HCT116 (cell line): ENCODE measurements around the gene LCE6A.

Experiments used
- ELF1 ChIP-seq: IDR thresholded peaks from 2 replicates; pipeline ENCODE4 v1.6.1; 2012; ENCODE audit warnings: low read depth, borderline replicate concordance
- EZH2phosphoT487 ChIP-seq: fragments of 200-600 bp; IDR thresholded peaks from 2 replicates; pipeline ENCODE4 v1.6.1; 2018; ENCODE audit warnings: antibody characterized with exemption, borderline replicate concordance
- POLR2A ChIP-seq: IDR thresholded peaks from 2 replicates; pipeline ENCODE4 v1.7.0; 2011; ENCODE audit warnings: borderline replicate concordance; ENCODE audit not compliant: insufficient read depth, insufficient read length; ENCODE audit errors: extremely low read depth
- SP1 ChIP-seq: IDR thresholded peaks from 2 replicates; pipeline ENCODE4 v1.6.1; 2012; ENCODE audit warnings: low read depth
- TF ChIP-seq, protein P1 (sequence below), 3 experiments: fragments of 200-600 bp in 1 of 3; sonication (generic) in 1 of 3; IDR thresholded peaks in 2 of 3; conservative IDR thresholded peaks in 1 of 3; 2 replicates each; pipeline ENCODE4 v1.5.1; 2012 to 2017; ENCODE audit warnings: low read depth in 2 of 3, low read length in 2 of 3, antibody characterized with exemption in 1 of 3, borderline replicate concordance in 1 of 3, control low read depth in 1 of 3, mild to moderate bottlenecking in 1 of 3, mixed read lengths in 1 of 3, mixed run types in 1 of 3, moderate library complexity in 1 of 3; ENCODE audit not compliant: insufficient read depth in 1 of 3
- TF ChIP-seq, protein P2 (sequence below): IDR thresholded peaks from 2 replicates; pipeline ENCODE4 v1.6.1; 2012

DNA sequence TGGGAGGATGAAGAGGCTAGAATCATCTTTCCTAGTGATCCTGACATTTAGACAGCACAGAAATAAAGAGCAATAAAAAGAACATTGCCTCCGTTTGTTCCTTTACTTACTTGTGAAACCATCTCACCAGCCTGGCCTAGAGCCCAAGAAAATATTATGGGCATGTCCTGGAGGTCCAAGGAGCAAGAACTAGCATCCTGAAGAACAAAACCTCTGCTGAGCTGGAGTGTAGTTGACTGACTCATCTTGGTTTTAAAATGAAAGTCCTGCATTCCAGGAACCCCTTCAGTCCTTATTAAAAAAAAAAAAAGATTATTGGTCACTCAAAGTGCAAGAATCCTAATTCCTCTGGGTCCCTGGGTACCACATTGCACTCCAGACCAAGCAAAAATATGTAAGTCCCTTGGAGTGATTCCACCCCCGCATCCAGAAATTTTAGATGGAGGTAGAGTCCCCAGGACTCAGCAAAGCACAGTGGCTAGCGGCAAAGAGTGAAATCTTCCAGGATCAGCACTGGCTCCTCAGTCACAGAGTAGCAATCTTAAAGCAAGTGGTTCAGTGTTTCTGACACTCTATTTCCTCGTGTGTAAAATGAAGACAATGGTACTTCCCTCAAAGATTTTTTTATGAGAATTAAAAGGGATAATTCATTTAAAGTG, 42.4 kb downstream of the LCE6A start:
- TF ChIP-seq ELF1 = no peak
- no peak for TF ChIP-seq POLR2A
- TF ChIP-seq, protein P1, sequence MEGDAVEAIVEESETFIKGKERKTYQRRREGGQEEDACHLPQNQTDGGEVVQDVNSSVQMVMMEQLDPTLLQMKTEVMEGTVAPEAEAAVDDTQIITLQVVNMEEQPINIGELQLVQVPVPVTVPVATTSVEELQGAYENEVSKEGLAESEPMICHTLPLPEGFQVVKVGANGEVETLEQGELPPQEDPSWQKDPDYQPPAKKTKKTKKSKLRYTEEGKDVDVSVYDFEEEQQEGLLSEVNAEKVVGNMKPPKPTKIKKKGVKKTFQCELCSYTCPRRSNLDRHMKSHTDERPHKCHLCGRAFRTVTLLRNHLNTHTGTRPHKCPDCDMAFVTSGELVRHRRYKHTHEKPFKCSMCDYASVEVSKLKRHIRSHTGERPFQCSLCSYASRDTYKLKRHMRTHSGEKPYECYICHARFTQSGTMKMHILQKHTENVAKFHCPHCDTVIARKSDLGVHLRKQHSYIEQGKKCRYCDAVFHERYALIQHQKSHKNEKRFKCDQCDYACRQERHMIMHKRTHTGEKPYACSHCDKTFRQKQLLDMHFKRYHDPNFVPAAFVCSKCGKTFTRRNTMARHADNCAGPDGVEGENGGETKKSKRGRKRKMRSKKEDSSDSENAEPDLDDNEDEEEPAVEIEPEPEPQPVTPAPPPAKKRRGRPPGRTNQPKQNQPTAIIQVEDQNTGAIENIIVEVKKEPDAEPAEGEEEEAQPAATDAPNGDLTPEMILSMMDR (IDR thresholded peaks at IDR 0.05 in 2 of 3, conservative IDR thresholded peaks at IDR 0.05 in 1 of 3; ENCODE audit: borderline replicate concordance in 1 of 3, insufficient read depth in 1 of 3, low read depth in 2 of 3, low read length in 2 of 3) = no peak
- TF ChIP-seq, protein P2, sequence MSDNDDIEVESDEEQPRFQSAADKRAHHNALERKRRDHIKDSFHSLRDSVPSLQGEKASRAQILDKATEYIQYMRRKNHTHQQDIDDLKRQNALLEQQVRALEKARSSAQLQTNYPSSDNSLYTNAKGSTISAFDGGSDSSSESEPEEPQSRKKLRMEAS = no peak
- TF ChIP-seq EZH2phosphoT487 = no peak
- TF ChIP-seq SP1 = no peak
